Uterus (tissue), 4 donors: ENCODE measurements around the gene SORL1. TPM values are rescaled to one million over a fixed set of nuclear protein-coding genes. Genes with fewer than 3 reads are reported as not detected.

ENCODE experiments used
- DNase-seq, 2 donors: peaks; one replicate each; pipeline ENCODE4 v3.0.0-alpha.2; 2019 to 2020
- H3K27ac ChIP-seq, 2 donors: fragments of 200-600 bp; sonication (generic); 1 replicate in 1 of 2; 2 replicates in 1 of 2; pipeline ENCODE4 v1.5.1; 2016 to 2018
- H3K27me3 ChIP-seq, 2 donors: fragments of 200-600 bp; sonication (generic); one replicate each; pipeline ENCODE4 v1.5.1; 2018 to 2019; ENCODE audit warnings: control low read depth in 1 of 2
- H3K36me3 ChIP-seq, 2 donors: fragments of 200-600 bp; sonication (generic); one replicate each; pipeline ENCODE4 v1.5.1; 2019; ENCODE audit warnings: control low read depth in 1 of 2
- H3K4me1 ChIP-seq, 2 donors: fragments of 200-600 bp; sonication (generic); one replicate each; pipeline ENCODE4 v1.5.1; 2018 to 2019; ENCODE audit warnings: control low read depth in 1 of 2
- H3K4me3 ChIP-seq, 2 donors: fragments of 200-600 bp; sonication (generic); 1 replicate in 1 of 2; 2 replicates in 1 of 2; pipeline ENCODE4 v1.5.1; 2018 to 2019; ENCODE audit warnings: mild to moderate bottlenecking in 1 of 2
- H3K9me3 ChIP-seq, 2 donors: fragments of 200-600 bp; sonication (generic); one replicate each; pipeline ENCODE4 v1.5.1; 2019; ENCODE audit warnings: control low read depth in 1 of 2
- CTCF ChIP-seq, 4 experiments: fragments of 200-600 bp in 2 of 4; fragments of 450-650 bp in 2 of 4; sonication (generic) in 2 of 4; IDR thresholded peaks; one replicate each; pipeline ENCODE4 v1.5.1; 2016 to 2019; ENCODE audit warnings: antibody characterized with exemption in 4 of 4, mild to moderate bottlenecking in 2 of 4, moderate library complexity in 1 of 4
- POLR2A ChIP-seq, 2 donors: fragments of 450-650 bp; IDR thresholded peaks; one replicate each; pipeline ENCODE4 v1.6.1; 2016; ENCODE audit warnings: antibody characterized with exemption in 2 of 2, mild to moderate bottlenecking in 1 of 2, moderate library complexity in 1 of 2
- intact Hi-C: fragments of 100-400 bp; cut with DNase I; formaldehyde crosslinking; loops from one replicate; pipeline ENCODE4 v1.15.1; 2023; ENCODE audit warnings: low total_unique reads
- total RNA-seq, 4 donors: library from RNA; depleted of rRNA in 3 of 4; stranded (reverse); fragments of >200 nt in 3 of 4; gene quantifications; one replicate each; pipeline versions ENCODE4 v1.1.0 to v1.2.4, GENCODE V29; 2014 to 2023
- donor health status: DM: yes; HTN: yes; CAD: no.

The SORL1 gene
- total RNA-seq, 4 donors from 2014 or later, result 7.6 to 42.6 (median 17.2) TPM

GRCh38 chr11:121559606-121560200 is 107.6 kb downstream of the SORL1 start:
- H3K27me3 ChIP-seq, result no peaks in the 10 kb centered on the region
- no peak overlapping the region for H3K4me3 ChIP-seq
- H3K4me1 ChIP-seq, result no peaks in the 10 kb centered on the region
- H3K36me3 ChIP-seq, result no peaks in the 10 kb centered on the region
- DNase-seq, result no peak
- no peaks in the 10 kb centered on the region for H3K9me3 ChIP-seq
- intact Hi-C loops, result no loop called here
- H3K27ac ChIP-seq, result no peak overlapping the region
- TF ChIP-seq CTCF (IDR thresholded peaks at IDR 0.05), result no peak
- TF ChIP-seq POLR2A (IDR thresholded peaks at IDR 0.05), result no peak

- H3K27ac ChIP-seq, result no peak overlapping the region
- H3K9me3 ChIP-seq, result no peaks in the 10 kb centered on the region
- intact Hi-C loops, result no loop called here
- no peaks in the 10 kb centered on the region for H3K27me3 ChIP-seq
- H3K36me3 ChIP-seq, result no peaks in the 10 kb centered on the region
- no peak for DNase-seq
- H3K4me3 ChIP-seq, result no peak overlapping the region
- TF ChIP-seq POLR2A (IDR thresholded peaks at IDR 0.05) (no peak), CTCF (IDR thresholded peaks at IDR 0.05) (no peak)
- no peaks in the 10 kb centered on the region for H3K4me1 ChIP-seq
Measured at GRCh38 chr11:121560236-121560635, 108.1 kb downstream of the SORL1 start.

GRCh38 chr11:121561240-121561639 is 109.1 kb downstream of the SORL1 start:
- TF ChIP-seq CTCF (IDR thresholded peaks at IDR 0.05) (no peak), POLR2A (IDR thresholded peaks at IDR 0.05) (no peak)
- Histone ChIP-seq H3K4me3 (no peak overlapping the region), H3K36me3 (no peaks in the 10 kb centered on the region), H3K27ac (no peak overlapping the region), H3K4me1 (no peaks in the 10 kb centered on the region), H3K27me3 (no peaks in the 10 kb centered on the region), H3K9me3 (no peaks in the 10 kb centered on the region)
- no peak for DNase-seq
- intact Hi-C loops, result no loop called here

GRCh38 chr11:121561716-121562115 is 109.6 kb downstream of the SORL1 start:
- Histone ChIP-seq H3K4me1 (no peaks in the 10 kb centered on the region), H3K27ac (no peak overlapping the region), H3K27me3 (no peaks in the 10 kb centered on the region), H3K36me3 (no peaks in the 10 kb centered on the region), H3K4me3 (no peak overlapping the region), H3K9me3 (no peaks in the 10 kb centered on the region)
- intact Hi-C loops, result no loop called here
- no peak for DNase-seq
- TF ChIP-seq POLR2A (IDR thresholded peaks at IDR 0.05) (no peak), CTCF (IDR thresholded peaks at IDR 0.05) (no peak)

- H3K27ac ChIP-seq, result no peak overlapping the region
Measured at GRCh38 chr11:121563003-121563402, 110.9 kb downstream of the SORL1 start.

More at GRCh38 chr11:121563003-121563402, 110.9 kb downstream of the SORL1 start:
- no peak overlapping the region for H3K4me3 ChIP-seq
- TF ChIP-seq POLR2A (IDR thresholded peaks at IDR 0.05) (no peak), CTCF (IDR thresholded peaks at IDR 0.05) (no peak)
- no peak for DNase-seq
- H3K27me3 ChIP-seq, result no peaks in the 10 kb centered on the region
- intact Hi-C loops, result no loop called here
- no peaks in the 10 kb centered on the region for H3K36me3 ChIP-seq
- no peaks in the 10 kb centered on the region for H3K4me1 ChIP-seq
- no peaks in the 10 kb centered on the region for H3K9me3 ChIP-seq
